Tibial artery (tissue), 4 donors: ENCODE data around the gene DNAJB5.

Source experiments
- DNase-seq, 2 donors: peaks; one replicate each; pipeline ENCODE4 v3.0.0-alpha.2; 2019
- H3K27ac ChIP-seq, 2 donors: fragments of 200-600 bp; sonication (generic) in 1 of 2; 1 replicate in 1 of 2; 2 replicates in 1 of 2; pipeline ENCODE4 v1.5.1; 2018 to 2019; ENCODE audit warnings: mild to moderate bottlenecking in 1 of 2
- H3K27me3 ChIP-seq, 2 donors: fragments of 200-600 bp; sonication (generic) in 1 of 2; one replicate each; pipeline versions ENCODE4 v1.5.1 to v1.6.0; 2016 to 2019
- H3K36me3 ChIP-seq, 3 donors: fragments of 200-600 bp; sonication (generic) in 2 of 3; one replicate each; pipeline ENCODE4 v1.5.1; 2016 to 2019; ENCODE audit warnings: mild to moderate bottlenecking in 2 of 3
- H3K4me1 ChIP-seq, 4 donors: fragments of 200-600 bp; sonication (generic) in 2 of 4; 1 replicate in 3 of 4; 2 replicates in 1 of 4; pipeline ENCODE4 v1.5.1; 2016 to 2019
- H3K4me3 ChIP-seq, 2 donors: fragments of 200-600 bp; sonication (generic) in 1 of 2; 1 replicate in 1 of 2; 2 replicates in 1 of 2; pipeline ENCODE4 v1.5.1; 2018 to 2019; ENCODE audit warnings: mild to moderate bottlenecking in 2 of 2
- H3K9me3 ChIP-seq, 3 donors: fragments of 200-600 bp; sonication (generic) in 1 of 3; one replicate each; pipeline ENCODE4 v1.5.1; 2016 to 2019
- CTCF ChIP-seq, 2 experiments: fragments of 200-600 bp in 1 of 2; fragments of 450-650 bp in 1 of 2; IDR thresholded peaks; one replicate each; pipeline ENCODE4 v1.5.1; 2017 to 2019; ENCODE audit warnings: antibody characterized with exemption in 2 of 2, mild to moderate bottlenecking in 1 of 2, moderate library complexity in 1 of 2
- intact Hi-C: fragments of 100-400 bp; cut with DNase I; formaldehyde crosslinking; loops from one replicate; pipeline ENCODE4 v1.15.0; 2023; ENCODE audit warnings: low total_unique reads

Gene DNAJB5

GRCh38 chr9:35033101-35033500 is 43.6 kb downstream of the DNAJB5 start:
- Histone ChIP-seq H3K27ac (no peak overlapping the region), H3K4me3 (no peak overlapping the region), H3K36me3 (peaks cover 6 to 52% (median 18%) of the 10 kb centered on the region in 3 donors), H3K27me3 (no peaks in the 10 kb centered on the region), H3K4me1 (peaks cover 0 to 12% (median 0%) of the 10 kb centered on the region in 4 donors), H3K9me3 (no peaks in the 10 kb centered on the region)
- intact Hi-C loops = no loop called here
- no peak for TF ChIP-seq CTCF (IDR thresholded peaks at IDR 0.05)
- no peak for DNase-seq

- Histone ChIP-seq H3K36me3 (peaks cover 6 to 42% (median 18%) of the 10 kb centered on the region in 3 donors), H3K4me3 (peak overlapping the region; percentile 30 to 48), H3K27ac (peak overlapping the region; percentile 33 to 35), H3K27me3 (no peaks in the 10 kb centered on the region), H3K4me1 (peaks cover 0 to 12% (median 0%) of the 10 kb centered on the region in 4 donors), H3K9me3 (no peaks in the 10 kb centered on the region)
- peak in 1 of 2 donors; percentile 71 for DNase-seq
- intact Hi-C loops = no loop called here
- no peak for TF ChIP-seq CTCF (IDR thresholded peaks at IDR 0.05)
These were observed 46.5 kb downstream of the DNAJB5 start for GRCh38 chr9:35035851-35036701.

GRCh38 chr9:35042081-35042604 is 52.6 kb downstream of the DNAJB5 start:
- intact Hi-C loops = no loop called here
- H3K27ac ChIP-seq = no peak overlapping the region
- H3K4me3 ChIP-seq = no peak overlapping the region
- H3K27me3 ChIP-seq = no peaks in the 10 kb centered on the region
- TF ChIP-seq CTCF (IDR thresholded peaks at IDR 0.05) = no peak
- no peak for DNase-seq
- no peaks in the 10 kb centered on the region for H3K9me3 ChIP-seq
- H3K4me1 ChIP-seq = no peaks in the 10 kb centered on the region
- peaks cover 5 to 48% (median 41%) of the 10 kb centered on the region in 3 donors for H3K36me3 ChIP-seq

GRCh38 chr9:35042891-35043545 is 53.5 kb downstream of the DNAJB5 start:
- no peak for TF ChIP-seq CTCF (IDR thresholded peaks at IDR 0.05)
- no peaks in the 10 kb centered on the region for H3K4me1 ChIP-seq
- intact Hi-C loops = loop anchor here (1.0 kb wide), 1 partner anchor 11 kb away; no protein-coding TSS in a partner anchor
- no peak overlapping the region for H3K4me3 ChIP-seq
- DNase-seq = no peak
- H3K27me3 ChIP-seq = no peaks in the 10 kb centered on the region
- H3K36me3 ChIP-seq = peaks cover 5 to 56% (median 42%) of the 10 kb centered on the region in 3 donors
- H3K9me3 ChIP-seq = no peaks in the 10 kb centered on the region
- H3K27ac ChIP-seq = no peak overlapping the region

- DNase-seq = no peak
- H3K9me3 ChIP-seq = no peaks in the 10 kb centered on the region
- H3K27ac ChIP-seq = no peak overlapping the region
- no peaks in the 10 kb centered on the region for H3K4me1 ChIP-seq
- no peak overlapping the region for H3K4me3 ChIP-seq
- no peak for TF ChIP-seq CTCF (IDR thresholded peaks at IDR 0.05)
- peaks cover 5 to 59% (median 48%) of the 10 kb centered on the region in 3 donors for H3K36me3 ChIP-seq
- H3K27me3 ChIP-seq = no peaks in the 10 kb centered on the region
- intact Hi-C loops = no loop called here
These were observed 54.5 kb downstream of the DNAJB5 start for GRCh38 chr9:35044071-35044470.
